ENCODE measurements around the gene NAP1L1.

The NAP1L1 gene

GRCh38 chr12:76003355-76003638, 81.2 kb downstream of the NAP1L1 start:
- WGBS (ENCODE audit: insufficient coverage), result no CpG with 5 or more reads among the region's 2 CpGs
- POLR2A ChIA-PET, result no interaction called here
- DNase-seq, result no peak
- Histone ChIP-seq H3K27me3 (replicated peaks in 2 of 5; ENCODE audit: control insufficient read depth in 4 of 5, insufficient read depth in 5 of 5, low read length in 4 of 5) (peaks cover 0 to 5% (median 0%) of the 10 kb centered on the region in 5 experiments), H3K4me1 (ENCODE audit: control extremely low read depth in 1 of 4, control insufficient read depth in 4 of 4, insufficient read depth in 4 of 4, low read length in 3 of 4) (no peaks in the 10 kb centered on the region), H3K9me3 (ENCODE audit: control extremely low read depth in 1 of 5, control insufficient read depth in 4 of 5, insufficient read depth in 2 of 5, low read depth in 1 of 5, low read length in 4 of 5) (peaks cover 0 to 5% (median 0%) of the 10 kb centered on the region in 5 experiments), H3K36me3 (ENCODE audit: control insufficient read depth in 4 of 4, insufficient read depth in 4 of 4, low read length in 3 of 4) (no peaks in the 10 kb centered on the region), H3K4me3 (ENCODE audit: control insufficient read depth in 1 of 7, extremely low read depth in 1 of 7, insufficient read depth in 4 of 7, low read depth in 2 of 7, low read length in 6 of 7) (no peak overlapping the region), H3K27ac (ENCODE audit: insufficient read depth in 1 of 2, low read depth in 1 of 2, low read length in 2 of 2, poor library complexity in 1 of 2, severe bottlenecking in 2 of 2) (no peak overlapping the region)
- CTCF ChIA-PET, result interaction anchor here (1.2 kb wide), 1 partner anchor 15 kb away, joined by 3 read pairs; no protein-coding TSS in a partner anchor

- CTCF ChIA-PET, result interaction anchor here (1.2 kb wide), 1 partner anchor 16 kb away, joined by 3 read pairs; no protein-coding TSS in a partner anchor
Observed at GRCh38 chr12:76002598-76003354, 81.7 kb downstream of the NAP1L1 start.

GRCh38 chr12:75998292-75999063, 86.0 kb downstream of the NAP1L1 start:
- H3K27ac ChIP-seq (ENCODE audit: insufficient read depth in 1 of 2, low read depth in 1 of 2, low read length in 2 of 2, poor library complexity in 1 of 2, severe bottlenecking in 2 of 2), result no peak overlapping the region
- no peaks in the 10 kb centered on the region for H3K36me3 ChIP-seq (ENCODE audit: control insufficient read depth in 4 of 4, insufficient read depth in 4 of 4, low read length in 3 of 4)
- ChIA-PET CTCF (no interaction called here), POLR2A (no interaction called here)
- WGBS (ENCODE audit: insufficient coverage), result 81% methylated on average over 2 of the region's 4 CpGs
- peaks cover 0 to 2% (median 0%) of the 10 kb centered on the region in 5 experiments for H3K27me3 ChIP-seq (replicated peaks in 2 of 5; ENCODE audit: control insufficient read depth in 4 of 5, insufficient read depth in 5 of 5, low read length in 4 of 5)
- H3K9me3 ChIP-seq (ENCODE audit: control extremely low read depth in 1 of 5, control insufficient read depth in 4 of 5, insufficient read depth in 2 of 5, low read depth in 1 of 5, low read length in 4 of 5), result no peaks in the 10 kb centered on the region
- DNase-seq, result no peak
- H3K4me1 ChIP-seq (ENCODE audit: control extremely low read depth in 1 of 4, control insufficient read depth in 4 of 4, insufficient read depth in 4 of 4, low read length in 3 of 4), result no peaks in the 10 kb centered on the region
- no peak overlapping the region for H3K4me3 ChIP-seq (ENCODE audit: control insufficient read depth in 1 of 7, extremely low read depth in 1 of 7, insufficient read depth in 4 of 7, low read depth in 2 of 7, low read length in 6 of 7)

More at GRCh38 chr12:76002598-76003354, 81.7 kb downstream of the NAP1L1 start:
- WGBS (ENCODE audit: insufficient coverage), result no CpG with 5 or more reads among the region's 1 CpG
- no peak overlapping the region for H3K4me3 ChIP-seq (ENCODE audit: control insufficient read depth in 1 of 7, extremely low read depth in 1 of 7, insufficient read depth in 4 of 7, low read depth in 2 of 7, low read length in 6 of 7)
- H3K4me1 ChIP-seq (ENCODE audit: control extremely low read depth in 1 of 4, control insufficient read depth in 4 of 4, insufficient read depth in 4 of 4, low read length in 3 of 4), result no peaks in the 10 kb centered on the region
- H3K27me3 ChIP-seq (replicated peaks in 2 of 5; ENCODE audit: control insufficient read depth in 4 of 5, insufficient read depth in 5 of 5, low read length in 4 of 5), result peaks cover 0 to 5% (median 0%) of the 10 kb centered on the region in 5 experiments
- POLR2A ChIA-PET, result no interaction called here
- DNase-seq, result no peak
- peaks cover 0 to 5% (median 0%) of the 10 kb centered on the region in 5 experiments for H3K9me3 ChIP-seq (ENCODE audit: control extremely low read depth in 1 of 5, control insufficient read depth in 4 of 5, insufficient read depth in 2 of 5, low read depth in 1 of 5, low read length in 4 of 5)
- no peaks in the 10 kb centered on the region for H3K36me3 ChIP-seq (ENCODE audit: control insufficient read depth in 4 of 4, insufficient read depth in 4 of 4, low read length in 3 of 4)
- H3K27ac ChIP-seq (ENCODE audit: insufficient read depth in 1 of 2, low read depth in 1 of 2, low read length in 2 of 2, poor library complexity in 1 of 2, severe bottlenecking in 2 of 2), result no peak overlapping the region

- Histone ChIP-seq H3K9me3 (ENCODE audit: control extremely low read depth in 1 of 5, control insufficient read depth in 4 of 5, insufficient read depth in 2 of 5, low read depth in 1 of 5, low read length in 4 of 5) (no peaks in the 10 kb centered on the region), H3K27ac (ENCODE audit: insufficient read depth in 1 of 2, low read depth in 1 of 2, low read length in 2 of 2, poor library complexity in 1 of 2, severe bottlenecking in 2 of 2) (no peak overlapping the region), H3K36me3 (ENCODE audit: control insufficient read depth in 4 of 4, insufficient read depth in 4 of 4, low read length in 3 of 4) (no peaks in the 10 kb centered on the region), H3K4me3 (ENCODE audit: control insufficient read depth in 1 of 7, extremely low read depth in 1 of 7, insufficient read depth in 4 of 7, low read depth in 2 of 7, low read length in 6 of 7) (no peak overlapping the region), H3K27me3 (replicated peaks in 2 of 5; ENCODE audit: control insufficient read depth in 4 of 5, insufficient read depth in 5 of 5, low read length in 4 of 5) (peaks cover 0 to 4% (median 0%) of the 10 kb centered on the region in 5 experiments), H3K4me1 (ENCODE audit: control extremely low read depth in 1 of 4, control insufficient read depth in 4 of 4, insufficient read depth in 4 of 4, low read length in 3 of 4) (no peaks in the 10 kb centered on the region)
- DNase-seq, result no peak
- ChIA-PET CTCF (no interaction called here), POLR2A (no interaction called here)
- WGBS (ENCODE audit: insufficient coverage), result 100% methylated on average over 3 of the region's 3 CpGs
Observed at GRCh38 chr12:75997658-75998057, 86.8 kb downstream of the NAP1L1 start.

GRCh38 chr12:75996861-75997447, 87.5 kb downstream of the NAP1L1 start:
- no CpG with 5 or more reads among the region's 1 CpG for WGBS (ENCODE audit: insufficient coverage)
- CTCF ChIA-PET, result no interaction called here
- DNase-seq, result no peak
- Histone ChIP-seq H3K9me3 (ENCODE audit: control extremely low read depth in 1 of 5, control insufficient read depth in 4 of 5, insufficient read depth in 2 of 5, low read depth in 1 of 5, low read length in 4 of 5) (no peaks in the 10 kb centered on the region), H3K4me3 (ENCODE audit: control insufficient read depth in 1 of 7, extremely low read depth in 1 of 7, insufficient read depth in 4 of 7, low read depth in 2 of 7, low read length in 6 of 7) (no peak overlapping the region), H3K27ac (ENCODE audit: insufficient read depth in 1 of 2, low read depth in 1 of 2, low read length in 2 of 2, poor library complexity in 1 of 2, severe bottlenecking in 2 of 2) (no peak overlapping the region), H3K27me3 (replicated peaks in 2 of 5; ENCODE audit: control insufficient read depth in 4 of 5, insufficient read depth in 5 of 5, low read length in 4 of 5) (peaks cover 0 to 4% (median 0%) of the 10 kb centered on the region in 5 experiments), H3K4me1 (ENCODE audit: control extremely low read depth in 1 of 4, control insufficient read depth in 4 of 4, insufficient read depth in 4 of 4, low read length in 3 of 4) (no peaks in the 10 kb centered on the region), H3K36me3 (ENCODE audit: control insufficient read depth in 4 of 4, insufficient read depth in 4 of 4, low read length in 3 of 4) (no peaks in the 10 kb centered on the region)
- POLR2A ChIA-PET, result no interaction called here

- no peak for DNase-seq
- POLR2A ChIA-PET, result no interaction called here
- H3K9me3 ChIP-seq (ENCODE audit: control extremely low read depth in 1 of 5, control insufficient read depth in 4 of 5, insufficient read depth in 2 of 5, low read depth in 1 of 5, low read length in 4 of 5), result no peaks in the 10 kb centered on the region
- no peaks in the 10 kb centered on the region for H3K36me3 ChIP-seq (ENCODE audit: control insufficient read depth in 4 of 4, insufficient read depth in 4 of 4, low read length in 3 of 4)
- H3K4me1 ChIP-seq (ENCODE audit: control extremely low read depth in 1 of 4, control insufficient read depth in 4 of 4, insufficient read depth in 4 of 4, low read length in 3 of 4), result no peaks in the 10 kb centered on the region
- H3K27me3 ChIP-seq (replicated peaks in 2 of 5; ENCODE audit: control insufficient read depth in 4 of 5, insufficient read depth in 5 of 5, low read length in 4 of 5), result peaks cover 0 to 5% (median 0%) of the 10 kb centered on the region in 5 experiments
- H3K27ac ChIP-seq (ENCODE audit: insufficient read depth in 1 of 2, low read depth in 1 of 2, low read length in 2 of 2, poor library complexity in 1 of 2, severe bottlenecking in 2 of 2), result no peak overlapping the region
- no peak overlapping the region for H3K4me3 ChIP-seq (ENCODE audit: control insufficient read depth in 1 of 7, extremely low read depth in 1 of 7, insufficient read depth in 4 of 7, low read depth in 2 of 7, low read length in 6 of 7)
- CTCF ChIA-PET, result no interaction called here
Observed at GRCh38 chr12:75995691-75996090, 88.8 kb downstream of the NAP1L1 start.
